HEK293T (cell line): ENCODE measurements around the gene CCL1.

ENCODE experiments used
- CTCF ChIA-PET: fragments of 350-600 bp; formaldehyde crosslinking; extraction: SDS; loops from one replicate; lab custom pipeline; 2021; ENCODE audit warnings: antibody characterized with exemption, inconsistent platforms; lab: Yijun Ruan, JAX
- POLR2A ChIA-PET: fragments of 350-600 bp; formaldehyde crosslinking; extraction: SDS; loops from one replicate; lab custom pipeline; 2020; ENCODE audit warnings: antibody characterized with exemption, inconsistent platforms; lab: Yijun Ruan, JAX
- DNase-seq: peaks from one replicate; pipeline ENCODE4 v3.0.0; 2012; ENCODE audit warnings: mixed read lengths; ENCODE audit errors: extremely low spot score
- ARNT ChIP-seq: fragments of 450-650 bp; IDR thresholded peaks from 2 replicates; pipeline ENCODE4 v1.6.1; 2017; ENCODE audit warnings: mild to moderate bottlenecking
- BHLHE40 ChIP-seq: fragments of 450-650 bp; IDR thresholded peaks from 2 replicates; pipeline ENCODE4 v1.6.1; 2016; ENCODE audit warnings: mild to moderate bottlenecking, moderate library complexity, borderline replicate concordance
- CTBP1 ChIP-seq: fragments of 450-650 bp; IDR thresholded peaks from 2 replicates; pipeline ENCODE4 v1.6.1; 2016; ENCODE audit warnings: borderline replicate concordance
- ELF4 ChIP-seq: fragments of 450-650 bp; IDR thresholded peaks from 2 replicates; pipeline ENCODE4 v1.6.1; 2017; ENCODE audit warnings: antibody characterized with exemption
- FOXA1 ChIP-seq: fragments of 450-650 bp; IDR thresholded peaks from 2 replicates; pipeline ENCODE4 v1.6.1; 2016; ENCODE audit warnings: mild to moderate bottlenecking
- FOXK2 ChIP-seq: fragments of 450-650 bp; IDR thresholded peaks from 2 replicates; pipeline ENCODE4 v1.6.1; 2016; ENCODE audit warnings: mild to moderate bottlenecking
- FOXM1 ChIP-seq: fragments of 450-650 bp; IDR thresholded peaks from 2 replicates; pipeline ENCODE4 v1.6.1; 2017; ENCODE audit warnings: mild to moderate bottlenecking, borderline replicate concordance
- HDGF ChIP-seq: fragments of 450-650 bp; IDR thresholded peaks from 2 replicates; pipeline ENCODE4 v1.6.1; 2017; ENCODE audit warnings: antibody characterized with exemption, borderline replicate concordance
- L3MBTL2 ChIP-seq: fragments of 450-650 bp; conservative IDR thresholded peaks from 2 replicates; pipeline ENCODE4 v1.6.1; 2016; ENCODE audit warnings: mild to moderate bottlenecking
- LEF1 ChIP-seq: fragments of 450-650 bp; IDR thresholded peaks from 2 replicates; pipeline ENCODE4 v1.6.1; 2017; ENCODE audit warnings: mild to moderate bottlenecking, borderline replicate concordance
- NFRKB ChIP-seq: fragments of 450-650 bp; IDR thresholded peaks from 2 replicates; pipeline ENCODE4 v1.6.1; 2016; ENCODE audit warnings: mild to moderate bottlenecking, moderate library complexity
- SP1 ChIP-seq: fragments of 450-650 bp; IDR thresholded peaks from 2 replicates; pipeline ENCODE4 v1.6.1; 2017
- SUZ12 ChIP-seq: fragments of 450-650 bp; IDR thresholded peaks from 2 replicates; pipeline ENCODE4 v1.6.1; 2016; ENCODE audit warnings: mild to moderate bottlenecking
- TARDBP ChIP-seq: fragments of 450-650 bp; IDR thresholded peaks from 2 replicates; pipeline ENCODE4 v1.6.1; 2016
- ZNF384 ChIP-seq: fragments of 450-650 bp; IDR thresholded peaks from 2 replicates; pipeline ENCODE4 v1.6.1; 2016
- TF ChIP-seq, protein P1 (sequence below): fragments of 450-650 bp; IDR thresholded peaks from 2 replicates; pipeline ENCODE4 v1.6.1; 2016

Gene CCL1

DNA sequence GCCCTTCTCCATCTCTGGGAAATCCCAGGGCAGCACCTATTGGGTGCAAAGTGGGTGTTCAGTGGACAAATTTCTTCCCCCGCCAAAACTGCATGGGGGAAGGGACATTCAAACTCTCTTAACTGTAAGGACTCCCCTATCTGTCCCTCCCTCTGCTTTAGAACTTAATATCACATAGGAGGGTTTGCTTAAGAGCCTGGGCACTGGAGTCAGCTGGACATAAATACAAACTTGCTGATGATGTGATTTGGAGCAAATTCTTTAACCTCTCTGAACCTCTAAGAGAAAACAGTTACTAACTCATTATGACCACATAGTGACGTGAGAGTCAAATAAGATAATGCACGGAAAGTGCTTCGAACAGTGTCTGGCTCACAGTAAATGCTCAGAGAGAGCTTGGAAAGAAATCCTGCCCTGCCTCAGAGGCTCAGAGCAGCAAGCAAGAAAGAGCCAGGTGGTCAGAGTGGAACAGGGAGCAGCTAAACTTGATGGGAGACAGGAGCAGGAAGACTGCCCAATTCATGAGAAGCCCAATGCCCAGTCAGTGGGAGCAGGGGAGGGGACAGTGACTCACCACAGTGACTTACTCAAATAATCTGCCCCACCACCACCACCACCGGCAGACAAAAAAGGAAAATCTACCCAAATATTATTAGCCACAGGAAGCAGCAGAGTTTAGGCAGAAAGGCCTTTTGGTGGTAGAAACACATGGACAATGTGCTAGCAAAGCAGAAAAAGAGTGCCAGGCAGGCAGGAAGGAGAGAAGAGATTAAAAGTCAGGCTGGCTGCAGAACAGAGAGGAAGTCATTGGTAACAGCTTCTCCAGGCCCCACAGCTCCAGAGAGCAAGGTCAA, 23.9 kb upstream of the CCL1 start:
- DNase-seq, result no peak
- POLR2A ChIA-PET, result no interaction called here
- TF ChIP-seq LEF1 (no peak), FOXA1 (no peak), L3MBTL2 (no peak), FOXM1 (no peak), BHLHE40 (no peak), ZNF384 (no peak), CTBP1 (no peak), FOXK2 (no peak), HDGF (no peak), SUZ12 (no peak), ELF4 (no peak), SP1 (no peak)
- TF ChIP-seq, protein P1, sequence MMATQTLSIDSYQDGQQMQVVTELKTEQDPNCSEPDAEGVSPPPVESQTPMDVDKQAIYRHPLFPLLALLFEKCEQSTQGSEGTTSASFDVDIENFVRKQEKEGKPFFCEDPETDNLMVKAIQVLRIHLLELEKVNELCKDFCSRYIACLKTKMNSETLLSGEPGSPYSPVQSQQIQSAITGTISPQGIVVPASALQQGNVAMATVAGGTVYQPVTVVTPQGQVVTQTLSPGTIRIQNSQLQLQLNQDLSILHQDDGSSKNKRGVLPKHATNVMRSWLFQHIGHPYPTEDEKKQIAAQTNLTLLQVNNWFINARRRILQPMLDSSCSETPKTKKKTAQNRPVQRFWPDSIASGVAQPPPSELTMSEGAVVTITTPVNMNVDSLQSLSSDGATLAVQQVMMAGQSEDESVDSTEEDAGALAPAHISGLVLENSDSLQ, result no peak
- CTCF ChIA-PET, result interaction anchor here (1.2 kb wide), 2 partner anchors 10 to 26 kb away, joined by 3 to 5 read pairs; no protein-coding TSS in a partner anchor

DNA sequence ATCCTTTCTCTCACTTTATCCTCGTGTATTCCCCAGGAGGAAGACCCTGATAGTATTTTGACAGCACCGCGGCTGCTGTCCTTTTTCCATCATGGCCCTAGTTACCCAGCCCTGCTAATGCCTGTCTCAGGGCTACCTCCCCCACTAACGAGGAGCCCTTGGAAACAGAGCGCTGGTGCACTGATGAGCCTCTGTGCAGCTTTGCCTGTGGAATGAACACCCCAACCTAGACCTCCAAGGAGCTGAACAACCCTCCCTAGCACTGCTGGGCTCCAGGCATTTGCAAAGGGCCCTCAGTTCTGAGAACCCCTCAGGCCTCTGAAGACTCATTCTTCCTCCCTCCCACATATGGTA, 23.3 kb upstream of the CCL1 start:
- CTCF ChIA-PET, result interaction anchor here (1.2 kb wide), 1 partner anchor 25 kb away, joined by 5 read pairs; no protein-coding TSS in a partner anchor
- POLR2A ChIA-PET, result no interaction called here
- TF ChIP-seq, protein P1, result no peak
- no peak for TF ChIP-seq FOXA1
- no peak for TF ChIP-seq SUZ12
- TF ChIP-seq L3MBTL2, result no peak
- no peak for TF ChIP-seq NFRKB
- TF ChIP-seq BHLHE40, result no peak
- no peak for TF ChIP-seq ELF4
- no peak for TF ChIP-seq HDGF
- TF ChIP-seq LEF1, result no peak
- no peak for TF ChIP-seq CTBP1
- no peak for TF ChIP-seq FOXM1
- no peak for TF ChIP-seq SP1
- no peak for TF ChIP-seq ARNT
- TF ChIP-seq TARDBP, result no peak
- TF ChIP-seq ZNF384, result no peak
- no peak for TF ChIP-seq FOXK2
- no peak for DNase-seq

- ChIA-PET POLR2A (no interaction called here), CTCF (interaction anchor here (0.5 kb wide), 1 partner anchor 11 kb away, joined by 3 read pairs; no protein-coding TSS in a partner anchor)
- DNase-seq, result no peak
- TF ChIP-seq SUZ12 (no peak), NFRKB (no peak)
These were observed 22.0 kb upstream of the CCL1 start for GRCh38 chr17:34384822-34385605.

DNA sequence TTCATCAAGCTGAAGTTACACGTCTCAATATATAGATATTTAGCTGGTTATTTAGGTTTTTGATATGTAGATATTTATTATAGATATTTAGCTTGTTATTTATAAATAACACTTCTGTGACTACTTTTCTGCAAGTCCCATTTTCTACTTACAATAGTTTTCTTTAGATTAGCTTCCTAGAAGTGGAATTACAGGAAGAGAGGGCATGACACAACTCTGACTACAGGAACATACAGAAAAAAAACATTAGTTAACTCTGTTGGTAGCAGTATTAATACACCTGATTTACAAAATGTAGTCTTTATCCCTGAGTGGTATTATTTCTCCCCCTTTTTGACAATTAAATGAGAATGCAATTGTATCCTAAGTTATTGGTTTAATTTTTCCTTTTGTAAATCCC, 21.2 kb upstream of the CCL1 start:
- no peak for DNase-seq
- CTCF ChIA-PET, result interaction anchor here (1.1 kb wide), 1 partner anchor 23 kb away, joined by 5 read pairs; no protein-coding TSS in a partner anchor
- POLR2A ChIA-PET, result no interaction called here
- TF ChIP-seq BHLHE40 (no peak), FOXA1 (no peak), CTBP1 (no peak), HDGF (no peak), FOXK2 (no peak), ZNF384 (no peak), ELF4 (no peak), ARNT (no peak), L3MBTL2 (no peak)

DNA sequence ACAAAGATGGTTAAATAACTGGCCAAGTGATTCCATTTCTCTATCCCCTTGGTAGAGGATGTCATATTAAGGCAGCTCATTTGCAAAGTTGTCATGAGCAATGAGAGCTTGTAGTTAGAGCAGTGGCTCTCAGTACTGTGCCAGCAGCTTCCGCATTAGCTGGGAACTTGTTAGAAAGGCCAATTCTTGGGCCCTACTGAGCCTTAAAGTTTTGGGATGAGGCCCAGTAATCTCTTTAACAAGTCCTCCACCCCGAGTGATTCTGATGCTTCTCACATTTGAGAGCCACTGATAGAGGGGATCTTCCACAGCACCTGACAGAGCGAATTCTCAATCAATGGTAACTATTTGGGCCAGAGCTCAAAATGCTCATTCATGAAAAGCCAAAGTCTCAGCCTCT, 20.2 kb upstream of the CCL1 start:
- ChIA-PET CTCF (interaction anchor here (1.1 kb wide), 1 partner anchor 22 kb away, joined by 5 read pairs; no protein-coding TSS in a partner anchor), POLR2A (no interaction called here)
- DNase-seq, result no peak
- TF ChIP-seq TARDBP, result no peak
- TF ChIP-seq FOXK2, result no peak
- TF ChIP-seq FOXM1, result no peak
- no peak for TF ChIP-seq CTBP1
- no peak for TF ChIP-seq LEF1
- no peak for TF ChIP-seq FOXA1
- TF ChIP-seq ELF4, result no peak
- TF ChIP-seq L3MBTL2, result no peak
- no peak for TF ChIP-seq NFRKB
- no peak for TF ChIP-seq SUZ12
- TF ChIP-seq ZNF384, result no peak
- TF ChIP-seq BHLHE40, result no peak
- no peak for TF ChIP-seq SP1

- no peak for DNase-seq
- CTCF ChIA-PET, result no interaction called here
- POLR2A ChIA-PET, result no interaction called here
- TF ChIP-seq ARNT, result no peak
- no peak for TF ChIP-seq ELF4
- no peak for TF ChIP-seq BHLHE40
- no peak for TF ChIP-seq ZNF384
- TF ChIP-seq FOXK2, result no peak
- no peak for TF ChIP-seq L3MBTL2
- no peak for TF ChIP-seq FOXM1
- no peak for TF ChIP-seq CTBP1
- TF ChIP-seq TARDBP, result no peak
- TF ChIP-seq FOXA1, result no peak
- TF ChIP-seq SUZ12, result no peak
- TF ChIP-seq NFRKB, result no peak
- TF ChIP-seq LEF1, result no peak
- no peak for TF ChIP-seq HDGF
- TF ChIP-seq, protein P1, result no peak
- no peak for TF ChIP-seq SP1
These were observed 19.6 kb upstream of the CCL1 start for GRCh38 chr17:34382621-34383124.
